Ovary (tissue), 9 donors: ENCODE measurements around the gene CH25H. TPM values are rescaled to one million over a fixed set of nuclear protein-coding genes. Genes with fewer than 3 reads are reported as not detected.

Source experiments
- DNase-seq, 5 donors: peaks; one replicate each; pipeline ENCODE4 v3.0.0-alpha.2; 2019 to 2020
- H3K27ac ChIP-seq, 2 donors: fragments of 200-600 bp; one replicate each; pipeline versions ENCODE4 v1.5.1 to v1.8.0; 2019 to 2022
- H3K27me3 ChIP-seq: fragments of 200-600 bp; one replicate; pipeline ENCODE4 v1.8.0; 2022
- H3K36me3 ChIP-seq: fragments of 200-600 bp; sonication (generic); one replicate; pipeline ENCODE4 v1.5.1; 2019
- H3K4me1 ChIP-seq: one replicate; pipeline ENCODE4 v1.8.1; 2013; ENCODE audit warnings: mild to moderate bottlenecking, moderate library complexity; ENCODE audit not compliant: insufficient read depth
- H3K4me3 ChIP-seq: fragments of 200-600 bp; sonication (generic); one replicate; pipeline ENCODE4 v1.5.1; 2017
- H3K9me3 ChIP-seq, 2 donors: fragments of 200-600 bp in 1 of 2; sonication (generic) in 1 of 2; one replicate each; pipeline versions ENCODE4 v1.5.1 to v1.8.1; 2013 to 2019; ENCODE audit warnings: mild to moderate bottlenecking in 1 of 2, moderate library complexity in 1 of 2
- EP300 ChIP-seq: sonication (generic); formaldehyde crosslinking; IDR thresholded peaks from one replicate; pipeline ENCODE4 v1.6.1; 2017; ENCODE audit warnings: antibody characterized with exemption
- POLR2A ChIP-seq: fragments of 450-650 bp; IDR thresholded peaks from one replicate; pipeline ENCODE4 v1.6.1; 2017; ENCODE audit warnings: antibody characterized with exemption, mild to moderate bottlenecking, moderate library complexity
- WGBS, 3 donors: extraction: QIAGEN DNeasy Blood & Tissue Kit in 1 of 3; methylation state at CpG; one replicate each; pipeline versions ENCODE4 v1.1.5 to v1.1.7; 2013 to 2017; 5-methylcytosine and 5-hydroxymethylcytosine counted together
- intact Hi-C, 4 donors: fragments of 100-400 bp; cut with DNase I; formaldehyde crosslinking; loops; one replicate each; pipeline versions ENCODE4 v1.11.0 to v1.15.1; 2022 to 2023
- polyA plus RNA-seq, 2 donors: library from polyadenylated mRNA; stranded (reverse); fragments of 200-250 nt in 1 of 2; fragments of 350-450 nt in 1 of 2; fragmentation: Illumina TruSeq in 1 of 2; extraction: RNeasy Lipid Tissue Mini Kit (QIAGEN cat#74804) in 1 of 2; gene quantifications; one replicate each; pipeline ENCODE4 v1.2.3, GENCODE V29; 2013 to 2014
- total RNA-seq, 7 donors: library from RNA; depleted of rRNA in 2 of 7; stranded (reverse); fragments of >200 nt in 2 of 7; fragmentation: NEBNext Ultra II Directional in 3 of 7; extraction: Animal tissue kit (Norgen Biotek cat#: 25700) in 3 of 7; gene quantifications; one replicate each; pipeline versions ENCODE4 v1.1.0 to v1.2.4, GENCODE V29; 2016 to 2023
- TF ChIP-seq, protein P1 (sequence below), 3 donors: fragments of 450-650 bp in 2 of 3; fragments of 200-600 bp in 1 of 3; IDR thresholded peaks; one replicate each; pipeline versions ENCODE4 v1.5.1 to v1.8.0; 2016 to 2022; ENCODE audit warnings: antibody characterized with exemption in 3 of 3, mild to moderate bottlenecking in 1 of 3
- donor health status: DM: no; HTN: no; CAD: no; lungs with moderate emphysema.
- donor health status: DM: no; HTN: no; CAD: no.
- donor health status: Bipolar disorder and iron deficiency.
- donor health status: DM: yes; HTN: yes; CAD: no.
- donor health status: DM: no; HTN: no; CAD: no.
- donor health status: DM: yes; HTN: yes; CAD: no.

CH25H gene
- total and polyA plus RNA-seq, 9 donors = 0.22 to 3.8 (median 1.6) TPM

DNA sequence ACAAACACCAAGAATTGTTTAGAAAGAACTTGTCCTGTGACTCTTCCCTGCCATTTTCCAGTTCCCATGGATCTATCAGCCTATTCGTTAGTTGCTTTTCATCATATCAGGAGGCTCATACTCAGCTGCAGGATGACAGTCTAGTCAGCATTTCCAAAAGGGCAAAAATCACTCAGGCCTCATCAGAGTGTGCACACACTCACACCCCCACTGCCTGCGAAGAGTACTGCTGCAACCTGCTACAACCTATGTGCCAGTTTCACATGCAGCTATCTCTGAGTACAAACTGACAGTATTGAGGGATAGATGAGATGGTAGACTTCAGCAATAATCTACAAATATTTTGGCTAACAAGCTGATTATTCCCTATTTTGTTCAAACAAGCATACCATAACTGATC lies 24.2 kb downstream of the CH25H start:
- 84 to 91% (median 87%) methylated on average over 2 of the region's 2 CpGs for WGBS, 3 donors
- TF ChIP-seq EP300 = no peak
- TF ChIP-seq, protein P1, sequence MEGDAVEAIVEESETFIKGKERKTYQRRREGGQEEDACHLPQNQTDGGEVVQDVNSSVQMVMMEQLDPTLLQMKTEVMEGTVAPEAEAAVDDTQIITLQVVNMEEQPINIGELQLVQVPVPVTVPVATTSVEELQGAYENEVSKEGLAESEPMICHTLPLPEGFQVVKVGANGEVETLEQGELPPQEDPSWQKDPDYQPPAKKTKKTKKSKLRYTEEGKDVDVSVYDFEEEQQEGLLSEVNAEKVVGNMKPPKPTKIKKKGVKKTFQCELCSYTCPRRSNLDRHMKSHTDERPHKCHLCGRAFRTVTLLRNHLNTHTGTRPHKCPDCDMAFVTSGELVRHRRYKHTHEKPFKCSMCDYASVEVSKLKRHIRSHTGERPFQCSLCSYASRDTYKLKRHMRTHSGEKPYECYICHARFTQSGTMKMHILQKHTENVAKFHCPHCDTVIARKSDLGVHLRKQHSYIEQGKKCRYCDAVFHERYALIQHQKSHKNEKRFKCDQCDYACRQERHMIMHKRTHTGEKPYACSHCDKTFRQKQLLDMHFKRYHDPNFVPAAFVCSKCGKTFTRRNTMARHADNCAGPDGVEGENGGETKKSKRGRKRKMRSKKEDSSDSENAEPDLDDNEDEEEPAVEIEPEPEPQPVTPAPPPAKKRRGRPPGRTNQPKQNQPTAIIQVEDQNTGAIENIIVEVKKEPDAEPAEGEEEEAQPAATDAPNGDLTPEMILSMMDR (IDR thresholded peaks at IDR 0.05) = no peak
- no peak for TF ChIP-seq POLR2A
- Histone ChIP-seq H3K27me3 (no peaks in the 10 kb centered on the region), H3K4me3 (no peak overlapping the region), H3K36me3 (no peaks in the 10 kb centered on the region), H3K4me1 (no peaks in the 10 kb centered on the region), H3K27ac (no peak overlapping the region), H3K9me3 (no peaks in the 10 kb centered on the region)
- intact Hi-C loops = no loop called here
- DNase-seq = no peak

DNA sequence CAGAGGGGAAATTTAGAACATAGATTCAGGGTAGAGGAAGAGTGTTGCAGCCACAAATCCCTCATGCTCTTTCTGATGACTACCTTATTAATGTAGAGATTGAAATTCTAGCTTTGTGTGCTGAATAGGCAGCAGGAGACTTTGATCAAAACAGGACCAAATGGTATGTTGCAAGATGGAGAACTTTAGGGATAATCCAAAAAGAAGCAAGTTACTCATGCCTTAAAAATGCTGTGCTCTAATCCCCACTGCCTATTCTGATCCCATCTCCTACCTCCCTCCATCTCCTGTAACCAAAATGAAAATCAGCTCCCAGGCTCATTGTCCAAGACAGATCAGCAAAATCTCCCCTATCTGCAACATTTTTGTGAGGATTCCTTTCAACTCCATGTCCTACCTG lies 31.3 kb downstream of the CH25H start:
- DNase-seq = no peak
- H3K36me3 ChIP-seq = no peaks in the 10 kb centered on the region
- H3K27ac ChIP-seq = no peak overlapping the region
- intact Hi-C loops = no loop called here
- no peaks in the 10 kb centered on the region for H3K4me1 ChIP-seq
- TF ChIP-seq, protein P1 (IDR thresholded peaks at IDR 0.05) = no peak
- TF ChIP-seq POLR2A (no peak), EP300 (no peak)
- no peaks in the 10 kb centered on the region for H3K27me3 ChIP-seq
- no peak overlapping the region for H3K4me3 ChIP-seq
- H3K9me3 ChIP-seq = no peaks in the 10 kb centered on the region

DNA sequence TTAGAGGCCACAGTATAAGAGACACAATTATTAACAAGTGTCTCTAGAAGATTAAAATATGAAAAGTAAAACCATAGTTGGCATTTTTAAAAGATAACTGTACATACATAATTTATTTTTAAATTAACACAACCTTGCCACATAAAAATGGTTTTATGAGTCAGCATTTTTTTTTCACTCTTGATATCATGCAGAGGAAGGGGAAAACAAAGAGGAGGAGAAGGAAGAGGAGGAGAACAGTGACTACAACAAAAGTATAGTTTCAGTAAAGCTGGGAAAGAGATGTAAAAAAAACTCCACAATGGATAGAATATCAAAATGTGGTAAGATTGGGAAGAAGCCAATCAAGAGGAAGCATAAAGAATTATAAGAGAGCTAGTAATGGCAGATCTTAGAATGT lies 34.0 kb downstream of the CH25H start:
- intact Hi-C loops = no loop called here
- H3K9me3 ChIP-seq = no peaks in the 10 kb centered on the region

DNA sequence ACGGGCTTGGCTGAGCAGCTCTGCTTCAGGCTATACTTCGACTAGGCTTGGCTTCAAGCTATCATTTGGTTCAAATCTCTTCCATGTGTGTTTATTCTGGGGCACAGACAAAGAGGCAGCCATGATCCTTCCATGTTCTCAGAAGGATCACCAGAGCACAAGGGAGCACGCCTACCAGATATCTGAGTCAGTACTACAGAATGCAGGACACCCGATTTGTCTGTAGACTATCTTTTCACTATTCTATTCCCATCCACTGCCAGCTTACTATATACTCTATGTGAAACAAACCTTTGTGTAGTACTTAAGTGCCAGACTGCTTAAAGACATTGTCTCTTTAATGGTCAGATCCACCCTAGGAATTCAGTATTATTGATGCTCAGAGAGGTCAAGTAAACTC lies 35.1 kb downstream of the CH25H start:
- Histone ChIP-seq H3K9me3 (no peaks in the 10 kb centered on the region), H3K4me3 (no peak overlapping the region), H3K27ac (no peak overlapping the region), H3K27me3 (no peaks in the 10 kb centered on the region), H3K36me3 (no peaks in the 10 kb centered on the region), H3K4me1 (no peaks in the 10 kb centered on the region)
- WGBS, 3 donors = 89 to 91% (median 91%) methylated on average over 4 of the region's 4 CpGs
- TF ChIP-seq EP300 = no peak
- TF ChIP-seq, protein P1 (IDR thresholded peaks at IDR 0.05) = no peak
- no peak for TF ChIP-seq POLR2A
- no peak for DNase-seq
- intact Hi-C loops = no loop called here

More for the DNA sequence above, 34.0 kb downstream of the CH25H start:
- H3K4me1 ChIP-seq = no peaks in the 10 kb centered on the region
- H3K27ac ChIP-seq = no peak overlapping the region
- H3K4me3 ChIP-seq = no peak overlapping the region
- TF ChIP-seq, protein P1 (IDR thresholded peaks at IDR 0.05) = no peak
- TF ChIP-seq POLR2A = no peak
- no peak for TF ChIP-seq EP300
- DNase-seq = no peak
- H3K27me3 ChIP-seq = no peaks in the 10 kb centered on the region
- no peaks in the 10 kb centered on the region for H3K36me3 ChIP-seq
